Testis (tissue), 3 donors: ENCODE measurements around the gene ZFR2. TPM values are rescaled to one million over a fixed set of nuclear protein-coding genes. Genes with fewer than 3 reads are reported as not detected.

Source experiments
- DNase-seq: peaks from one replicate; pipeline ENCODE4 v3.0.0-alpha.2; 2019
- H3K27ac ChIP-seq, 2 donors: fragments of 200-600 bp; sonication (generic); one replicate each; pipeline ENCODE4 v1.5.1; 2019
- H3K27me3 ChIP-seq: fragments of 200-600 bp; sonication (generic); one replicate; pipeline ENCODE4 v1.5.1; 2019
- H3K36me3 ChIP-seq: fragments of 200-600 bp; sonication (generic); one replicate; pipeline ENCODE4 v1.5.1; 2017; ENCODE audit warnings: low read depth; ENCODE audit errors: missing control alignments
- H3K4me1 ChIP-seq: fragments of 200-600 bp; sonication (generic); one replicate; pipeline ENCODE4 v1.5.1; 2019
- H3K4me3 ChIP-seq, 2 donors: fragments of 200-600 bp; sonication (generic); one replicate each; pipeline ENCODE4 v1.5.1; 2017 to 2019
- H3K9me3 ChIP-seq: fragments of 200-600 bp; sonication (generic); one replicate; pipeline ENCODE4 v1.5.1; 2017
- CTCF ChIP-seq, 3 experiments: fragments of 450-650 bp in 2 of 3; fragments of 200-600 bp in 1 of 3; sonication (generic) in 1 of 3; IDR thresholded peaks; one replicate each; pipeline ENCODE4 v1.5.1; 2016 to 2019; ENCODE audit warnings: antibody characterized with exemption in 3 of 3, mild to moderate bottlenecking in 2 of 3, moderate library complexity in 1 of 3
- POLR2A ChIP-seq: fragments of 450-650 bp; IDR thresholded peaks from one replicate; pipeline ENCODE4 v1.6.1; 2017; ENCODE audit warnings: antibody characterized with exemption, mild to moderate bottlenecking, moderate library complexity
- WGBS, 2 donors: methylation state at CpG; one replicate each; pipeline ENCODE4 v1.1.5; 2018; 5-methylcytosine and 5-hydroxymethylcytosine counted together
- intact Hi-C: fragments of 100-400 bp; cut with DNase I; formaldehyde crosslinking; loops from one replicate; pipeline ENCODE4 v1.15.1; 2023; ENCODE audit warnings: low total_unique reads
- polyA plus RNA-seq: library from polyadenylated mRNA; stranded (reverse); fragments of 350-450 nt; fragmentation: Illumina TruSeq; extraction: RNeasy Lipid Tissue Mini Kit (QIAGEN cat#74804); gene quantifications from one replicate; pipeline ENCODE4 v1.2.3, GENCODE V29; 2014; ENCODE audit warnings: low read depth, low replicate concordance; ENCODE audit not compliant: insufficient read depth
- total RNA-seq, 2 donors: library from RNA; depleted of rRNA; stranded (reverse); fragments of >200 nt; gene quantifications; one replicate each; pipeline ENCODE4 v1.2.3, GENCODE V29; 2016

The ZFR2 gene
- total and polyA plus RNA-seq, 3 donors from 2014 or later: 23.4 to 35.0 (median 34.1) TPM

GRCh38 chr19:3800996-3801395 is 67.8 kb downstream of the ZFR2 start:
- 22 to 33% methylated on average over 21 of the region's 21 CpGs for WGBS, 2 donors
- Histone ChIP-seq H3K4me3 (peak overlapping the region in 1 of 2 donors; percentile 3), H3K36me3 (no peaks in the 10 kb centered on the region), H3K27ac (no peak overlapping the region), H3K4me1 (no peaks in the 10 kb centered on the region), H3K9me3 (no peaks in the 10 kb centered on the region), H3K27me3 (no peaks in the 10 kb centered on the region)
- no peak for DNase-seq
- intact Hi-C loops: no loop called here
- TF ChIP-seq POLR2A: no peak
- TF ChIP-seq CTCF (IDR thresholded peaks at IDR 0.05): no peak

GRCh38 chr19:3798137-3798536 is 70.7 kb downstream of the ZFR2 start:
- TF ChIP-seq CTCF (IDR thresholded peaks at IDR 0.05) (no peak), POLR2A (no peak)
- intact Hi-C loops: no loop called here
- H3K4me1 ChIP-seq: no peaks in the 10 kb centered on the region
- DNase-seq: no peak
- no peak overlapping the region for H3K4me3 ChIP-seq
- H3K27ac ChIP-seq: no peak overlapping the region
- no peaks in the 10 kb centered on the region for H3K9me3 ChIP-seq
- H3K27me3 ChIP-seq: no peaks in the 10 kb centered on the region
- no peaks in the 10 kb centered on the region for H3K36me3 ChIP-seq
- 77 to 80% methylated on average over 6 of the region's 6 CpGs for WGBS, 2 donors

- no peak for DNase-seq
- Histone ChIP-seq H3K27me3 (no peaks in the 10 kb centered on the region), H3K4me1 (no peaks in the 10 kb centered on the region), H3K4me3 (no peak overlapping the region), H3K27ac (no peak overlapping the region), H3K36me3 (no peaks in the 10 kb centered on the region), H3K9me3 (no peaks in the 10 kb centered on the region)
- intact Hi-C loops: no loop called here
- WGBS, 2 donors: 95 to 96% methylated on average over 2 of the region's 2 CpGs
- TF ChIP-seq CTCF (IDR thresholded peaks at IDR 0.05): no peak
- TF ChIP-seq POLR2A: no peak
These were observed 72.5 kb downstream of the ZFR2 start for GRCh38 chr19:3796358-3796757.

GRCh38 chr19:3793799-3794198 is 75.0 kb downstream of the ZFR2 start:
- intact Hi-C loops: no loop called here
- DNase-seq: no peak
- Histone ChIP-seq H3K36me3 (no peaks in the 10 kb centered on the region), H3K9me3 (no peaks in the 10 kb centered on the region), H3K4me3 (no peak overlapping the region), H3K4me1 (no peaks in the 10 kb centered on the region), H3K27ac (no peak overlapping the region), H3K27me3 (no peaks in the 10 kb centered on the region)
- no peak for TF ChIP-seq POLR2A
- TF ChIP-seq CTCF (IDR thresholded peaks at IDR 0.05): no peak
- WGBS, 2 donors: 95% methylated on average over 3 of the region's 3 CpGs

- Histone ChIP-seq H3K36me3 (no peaks in the 10 kb centered on the region), H3K27me3 (no peaks in the 10 kb centered on the region), H3K9me3 (no peaks in the 10 kb centered on the region), H3K4me1 (no peaks in the 10 kb centered on the region), H3K27ac (no peak overlapping the region), H3K4me3 (no peak overlapping the region)
- intact Hi-C loops: no loop called here
- DNase-seq: no peak
- 77 to 78% methylated on average over 3 of the region's 3 CpGs for WGBS, 2 donors
- no peak for TF ChIP-seq POLR2A
- no peak for TF ChIP-seq CTCF (IDR thresholded peaks at IDR 0.05)
These were observed 76.7 kb downstream of the ZFR2 start for GRCh38 chr19:3792114-3792513.
